AG09309 (cell line): ENCODE results near the gene DNAJC17.
A peak's percentile ranks its signal among the peaks of the same experiment; 100 is the strongest.

Source experiments
- DNase-seq: peaks from one replicate; pipeline ENCODE4 v3.0.0-alpha.2; 2010; ENCODE audit warnings: low read depth
- H3K4me3 ChIP-seq: 2 replicates; pipeline ENCODE4 v1.5.1; 2011; ENCODE audit warnings: mild to moderate bottlenecking, low read depth, low read length, moderate library complexity; ENCODE audit not compliant: control insufficient read depth
- TF ChIP-seq, protein P1 (sequence below): IDR thresholded peaks from 2 replicates; pipeline ENCODE4 v1.5.1; 2011; ENCODE audit warnings: mild to moderate bottlenecking, low read depth, low read length, inconsistent platforms; ENCODE audit not compliant: insufficient read depth, control insufficient read depth; ENCODE audit errors: missing control alignments

Gene DNAJC17

DNA sequence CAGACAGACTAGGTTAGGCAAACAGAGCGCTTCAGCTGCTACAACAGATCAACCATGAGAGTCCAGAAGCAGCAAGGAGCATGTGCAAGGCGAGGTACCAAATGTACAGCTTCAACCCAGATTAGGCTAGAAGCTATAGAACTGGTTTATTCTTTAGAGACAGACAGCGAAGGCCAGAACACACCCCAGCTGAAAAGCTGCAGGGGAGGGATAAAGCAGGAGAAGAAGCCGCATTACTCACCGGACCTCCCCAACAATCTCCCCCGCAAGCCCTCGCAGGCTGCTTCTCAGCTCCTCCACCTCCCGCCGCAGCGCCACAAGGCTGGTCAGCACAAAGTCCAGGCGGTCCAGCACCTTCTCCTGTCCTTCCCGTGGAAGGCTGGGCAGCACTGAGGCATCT is 55.5 kb downstream of the DNAJC17 start:
- no peak overlapping the region for H3K4me3 ChIP-seq
- no peak for DNase-seq
- TF ChIP-seq, protein P1, sequence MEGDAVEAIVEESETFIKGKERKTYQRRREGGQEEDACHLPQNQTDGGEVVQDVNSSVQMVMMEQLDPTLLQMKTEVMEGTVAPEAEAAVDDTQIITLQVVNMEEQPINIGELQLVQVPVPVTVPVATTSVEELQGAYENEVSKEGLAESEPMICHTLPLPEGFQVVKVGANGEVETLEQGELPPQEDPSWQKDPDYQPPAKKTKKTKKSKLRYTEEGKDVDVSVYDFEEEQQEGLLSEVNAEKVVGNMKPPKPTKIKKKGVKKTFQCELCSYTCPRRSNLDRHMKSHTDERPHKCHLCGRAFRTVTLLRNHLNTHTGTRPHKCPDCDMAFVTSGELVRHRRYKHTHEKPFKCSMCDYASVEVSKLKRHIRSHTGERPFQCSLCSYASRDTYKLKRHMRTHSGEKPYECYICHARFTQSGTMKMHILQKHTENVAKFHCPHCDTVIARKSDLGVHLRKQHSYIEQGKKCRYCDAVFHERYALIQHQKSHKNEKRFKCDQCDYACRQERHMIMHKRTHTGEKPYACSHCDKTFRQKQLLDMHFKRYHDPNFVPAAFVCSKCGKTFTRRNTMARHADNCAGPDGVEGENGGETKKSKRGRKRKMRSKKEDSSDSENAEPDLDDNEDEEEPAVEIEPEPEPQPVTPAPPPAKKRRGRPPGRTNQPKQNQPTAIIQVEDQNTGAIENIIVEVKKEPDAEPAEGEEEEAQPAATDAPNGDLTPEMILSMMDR: no peak

DNA sequence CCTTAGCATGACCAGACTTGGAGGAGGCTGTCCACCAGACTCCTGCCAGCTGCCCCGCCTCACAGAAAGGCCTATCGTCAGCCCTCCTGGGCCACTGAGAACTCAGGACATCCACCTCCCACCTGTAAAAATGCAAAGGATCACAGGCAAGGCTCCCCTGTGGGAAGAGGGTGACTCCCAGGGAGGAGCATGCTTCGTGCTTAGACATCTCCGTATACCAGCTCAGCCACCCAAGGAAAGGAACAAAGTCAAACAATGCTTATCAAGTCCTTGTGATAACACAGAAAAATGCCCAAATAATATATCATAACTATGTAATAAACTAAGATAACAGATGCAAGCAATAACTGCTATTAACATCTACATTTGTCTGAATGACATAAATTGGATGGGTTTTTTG is 56.4 kb downstream of the DNAJC17 start:
- no peak for DNase-seq
- TF ChIP-seq, protein P1: no peak
- no peak overlapping the region for H3K4me3 ChIP-seq

DNA sequence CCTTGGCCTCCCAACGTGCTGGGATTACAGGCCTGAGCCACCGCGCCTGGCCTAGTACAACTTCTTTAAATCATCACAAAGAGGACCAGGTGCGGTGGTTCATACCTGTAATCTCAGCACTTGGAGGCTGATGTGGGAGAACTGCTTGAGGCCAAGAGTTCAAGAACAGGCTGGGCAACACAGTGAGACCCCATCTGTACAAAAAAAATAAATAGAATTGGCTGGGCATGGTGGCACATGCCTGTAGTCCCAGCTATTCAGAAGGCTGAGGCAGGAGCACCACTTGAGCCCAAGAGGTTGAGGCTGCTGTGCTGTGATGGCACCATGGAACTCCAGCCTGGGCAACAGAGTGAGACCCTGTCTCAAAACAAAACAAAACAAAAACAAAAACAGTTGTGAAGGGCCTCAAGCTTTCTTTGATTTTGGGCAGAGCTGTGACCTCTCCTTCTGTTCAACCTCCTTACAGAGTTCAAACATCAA is 58.1 kb downstream of the DNAJC17 start:
- no peak overlapping the region for H3K4me3 ChIP-seq
- no peak for DNase-seq
- TF ChIP-seq, protein P1: no peak

DNA sequence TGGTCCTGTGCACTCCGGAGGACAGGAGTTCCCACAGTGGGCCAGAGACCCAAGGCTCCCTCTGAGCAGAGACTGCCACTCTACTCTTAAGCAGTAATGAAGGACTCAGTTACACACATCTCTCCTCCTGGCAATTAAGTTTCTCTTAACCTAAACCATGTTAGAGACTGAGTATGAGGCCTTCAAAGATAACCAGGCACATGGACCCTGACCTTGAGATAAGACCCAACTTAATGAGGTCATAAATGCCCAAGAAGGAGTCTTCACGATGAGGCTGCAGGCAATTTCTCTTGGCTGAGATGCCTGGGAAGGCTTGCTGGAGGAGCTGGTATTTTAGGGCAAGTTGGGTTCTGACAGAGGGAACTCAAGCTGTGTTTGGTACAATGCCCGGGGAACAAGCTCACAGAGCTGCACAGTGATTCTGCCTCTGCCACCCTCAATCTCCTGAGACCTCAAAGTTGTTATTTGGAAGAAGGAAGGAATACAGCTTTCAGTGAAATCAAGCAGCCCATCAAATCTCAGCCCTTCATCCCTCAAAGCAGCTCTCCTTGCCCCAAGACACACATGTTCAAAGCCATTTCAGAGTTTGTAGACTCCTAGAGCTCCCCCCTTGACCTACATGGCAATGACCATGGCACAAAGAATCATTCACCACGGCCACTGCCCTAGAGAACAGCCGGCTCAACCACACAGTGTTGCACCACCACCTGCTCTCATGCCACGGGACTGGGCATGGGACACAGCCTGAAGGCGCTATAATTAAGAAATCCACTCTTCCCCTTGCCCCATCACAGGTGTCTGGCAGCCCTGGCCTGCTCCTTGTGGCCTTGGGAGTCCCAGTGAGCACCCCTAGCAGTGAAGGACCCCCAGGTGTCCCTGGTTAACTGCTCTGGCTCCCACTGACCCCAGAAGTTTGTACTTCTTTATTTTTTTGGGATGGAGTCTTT is 59.3 kb downstream of the DNAJC17 start:
- no peak for DNase-seq
- TF ChIP-seq, protein P1: no peak
- H3K4me3 ChIP-seq: no peak overlapping the region

DNA sequence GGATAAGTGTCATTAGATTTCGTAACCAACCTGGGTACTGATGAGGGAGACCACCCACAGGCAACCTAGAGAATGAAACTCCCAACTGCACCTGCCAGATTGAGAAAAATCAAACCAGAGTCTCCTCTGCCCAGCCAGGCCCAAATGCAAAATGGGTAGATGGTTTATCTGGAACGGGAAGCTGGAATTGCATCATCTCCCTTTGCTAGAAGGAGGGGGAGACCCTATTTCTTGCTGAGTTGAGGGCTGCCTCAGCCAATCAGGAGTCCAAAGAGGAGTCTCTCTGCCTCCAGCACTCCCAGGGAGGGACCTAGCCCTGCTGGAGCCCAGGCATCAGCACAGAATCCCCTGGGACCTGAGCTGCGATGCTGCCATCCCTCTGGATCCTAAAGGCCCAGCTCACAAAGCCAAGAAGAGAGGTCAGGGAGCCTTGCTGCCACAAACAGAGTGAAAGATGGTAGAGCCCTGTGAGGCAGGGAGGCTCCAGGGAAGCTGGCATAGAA is 60.3 kb downstream of the DNAJC17 start:
- DNase-seq: peak; percentile 31
- TF ChIP-seq, protein P1: no peak
- no peak overlapping the region for H3K4me3 ChIP-seq

DNA sequence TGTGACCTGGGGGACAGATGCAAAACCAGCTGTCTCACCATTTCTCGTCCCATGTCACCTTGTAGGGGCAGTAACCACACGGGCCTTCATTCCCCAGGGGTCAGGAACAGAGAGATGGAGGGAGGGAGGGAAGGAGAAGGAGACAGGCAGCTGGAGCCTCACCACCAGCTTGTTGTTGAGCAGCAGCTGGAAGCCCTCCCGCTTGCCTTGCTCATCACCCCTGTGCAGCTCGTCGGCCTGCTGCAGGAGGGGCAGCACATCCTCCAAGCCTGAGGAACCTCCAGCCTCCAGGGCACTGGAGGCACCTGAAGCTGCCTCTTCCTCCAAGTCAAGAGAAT is 62.5 kb downstream of the DNAJC17 start:
- DNase-seq: no peak
- TF ChIP-seq, protein P1: no peak

More for the DNA sequence above, 62.5 kb downstream of the DNAJC17 start:
- no peak overlapping the region for H3K4me3 ChIP-seq
